Measurements from ENCODE around the gene UBE4A. TPM values are rescaled to one million over a fixed set of nuclear protein-coding genes. Genes with fewer than 3 reads are reported as not detected.
A peak's percentile ranks its signal among the peaks of the same experiment; 100 is the strongest.

UBE4A gene
- total and polyA plus RNA-seq, 2 donors (not counting 3 experiments of a cell fraction or from before 2014, with no cell fraction given) = 13.3 to 40.2 TPM

GRCh38 chr11:118401151-118401879 is 41.9 kb downstream of the UBE4A start, which contains the start of gene ATP5MG:
Gene ATP5MG, plus strand, starts transcription at chr11:118401606. Its CDS starts 60 bp downstream, at chr11:118401666.
- POLR2A ChIA-PET = interaction anchor here (1.2 kb wide), 1 partner anchor 15 kb away, joined by 3 read pairs; no protein-coding TSS in a partner anchor
- CTCF ChIA-PET = interaction anchor here (0.9 to 2.0 kb wide), 5 partner anchors 14 to 203 kb away, joined by 3 to 14 read pairs (median 9); partner anchors contain the start of gene KMT2A
- FAIRE-seq (peak; percentile 99), DNase-seq (ENCODE audit: low read depth, low spot score) (peak; percentile 97)
- H4K20me1 ChIP-seq (replicated peaks; ENCODE audit: control insufficient read depth, extremely low read depth, insufficient read depth, low read length) = no peaks in the 10 kb centered on the region
- peak; percentile 10 for TF ChIP-seq MAX (IDR thresholded peaks at IDR 0.05; ENCODE audit: insufficient read depth, insufficient read length)
- TF ChIP-seq CTCF (IDR thresholded peaks at IDR 0.05; ENCODE audit: extremely low read depth in 1 of 2, insufficient read depth in 1 of 2, low read depth in 1 of 2, low read length in 2 of 2) = peak in 1 of 2 donors; percentile 15
- peak; percentile 53 for TF ChIP-seq FOS (IDR thresholded peaks at IDR 0.05; ENCODE audit: borderline replicate concordance, insufficient read depth, low read length)
- TF ChIP-seq POLR2AphosphoS5 (IDR thresholded peaks at IDR 0.05; ENCODE audit: insufficient read depth, low read depth, low read length) = peak; percentile 62
- no peak for TF ChIP-seq GATA2 (IDR thresholded peaks at IDR 0.05; ENCODE audit: insufficient read depth, insufficient read length, low read depth, low read length)
- peak; percentile 69 for TF ChIP-seq POLR2A (IDR thresholded peaks at IDR 0.05; ENCODE audit: low read depth, low read length)
- no peak for TF ChIP-seq JUN (IDR thresholded peaks at IDR 0.05; ENCODE audit: borderline replicate concordance, insufficient read depth, insufficient read length, low read depth)
- H3K27ac ChIP-seq (ENCODE audit: insufficient read depth, low read depth, low read length) = peak within 1 kb of the TSS; percentile 63
- BruUV-seq (replicated peaks) = no TSS peak
- H3K9me1 ChIP-seq (replicated peaks; ENCODE audit: control insufficient read depth, extremely low read depth, insufficient read depth, low read length) = no peaks in the 10 kb centered on the region
- peak within 1 kb of the TSS; percentile 71 to 99 (median 94) for H3K4me3 ChIP-seq (replicated peaks in 1 of 3; ENCODE audit: insufficient read depth in 1 of 3, low read depth in 1 of 3, low read length in 3 of 3)
- H3K4me2 ChIP-seq (ENCODE audit: insufficient read depth, low read length) = peak within 1 kb of the TSS; percentile 89
- H3K4me1 ChIP-seq (ENCODE audit: control insufficient read depth, extremely low read depth, insufficient read depth, low read length) = peaks cover 10% of the 10 kb centered on the region
- no peaks in the 10 kb centered on the region for H3K27me3 ChIP-seq (ENCODE audit: control insufficient read depth in 2 of 2, insufficient read depth in 2 of 2, low read length in 2 of 2)
- intact Hi-C loops (cut with micrococcal nuclease) (loop anchor here (1.0 to 2.0 kb wide), 3 partner anchors 34 to 171 kb away; partner anchors contain the start of gene ARCN1), dilution Hi-C loops (cut with MboI; ENCODE audit: extremely low pct_ligation_motif_present, low sequenced_read_pairs) (no loop called here)
- H3K9me3 ChIP-seq (replicated peaks; ENCODE audit: control insufficient read depth, insufficient read depth, low read length) = no peaks in the 10 kb centered on the region
- H3K9ac ChIP-seq (replicated peaks; ENCODE audit: extremely low read depth, insufficient read depth, low read length) = peak within 1 kb of the TSS; percentile 71
- H2AFZ ChIP-seq (ENCODE audit: low read depth, low read length) = peak within 1 kb of the TSS; percentile 43
- no peaks in the 10 kb centered on the region for H3K36me3 ChIP-seq (ENCODE audit: control insufficient read depth in 2 of 2, extremely low read depth in 1 of 2, insufficient read depth in 2 of 2, low read length in 2 of 2)
- H3K79me2 ChIP-seq (ENCODE audit: control insufficient read depth, insufficient read depth, low read length) = peaks cover 48% of the 10 kb centered on the region

Data from endothelial cell of umbilical vein (primary cell).